ENCODE measurements around the gene RFX4.

RFX4 gene

GRCh38 chr12:106692896-106693820, 110.4 kb downstream of the RFX4 start:
- no peaks in the 10 kb centered on the region for H3K4me1 Mint-ChIP-seq (ENCODE audit: low read depth in 2 of 2)
- peaks cover 0 to 8% of the 10 kb centered on the region in 2 donors for H3K27me3 Mint-ChIP-seq
- no peaks in the 10 kb centered on the region for H3K9me3 Mint-ChIP-seq
- DNase-seq (no peak), ATAC-seq (replicated peaks) (no peak)
- no peak overlapping the region for H3K4me3 Mint-ChIP-seq
- no peak overlapping the region for H3K27ac Mint-ChIP-seq
- no peaks in the 10 kb centered on the region for H3K36me3 Mint-ChIP-seq (ENCODE audit: insufficient read depth)

DNA sequence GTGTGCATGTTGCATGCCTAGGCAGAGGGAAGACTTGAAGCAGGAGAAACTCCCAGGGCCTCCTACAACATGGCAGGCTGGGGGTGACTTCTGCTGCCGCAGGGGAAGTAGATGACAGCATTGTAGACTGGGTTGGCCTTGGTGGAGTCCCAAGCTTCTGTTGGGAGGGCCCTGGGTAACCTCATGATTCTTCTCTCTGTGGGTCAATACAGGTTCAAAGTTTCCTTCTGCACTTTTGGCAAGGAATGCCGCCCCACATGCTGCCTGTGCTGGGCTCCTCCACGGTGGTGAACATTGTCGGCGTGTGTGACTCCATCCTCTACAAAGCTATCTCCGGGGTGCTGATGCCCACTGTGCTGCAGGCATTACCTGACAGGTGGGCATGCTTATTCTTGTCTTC, 113.3 kb downstream of the RFX4 start:
- Mint-ChIP-seq H3K4me1 (ENCODE audit: low read depth in 2 of 2) (no peaks in the 10 kb centered on the region), H3K36me3 (ENCODE audit: insufficient read depth) (no peaks in the 10 kb centered on the region), H3K4me3 (no peak overlapping the region), H3K9me3 (peaks cover 0 to 12% of the 10 kb centered on the region in 2 donors), H3K27ac (no peak overlapping the region), H3K27me3 (peaks cover 0 to 8% of the 10 kb centered on the region in 2 donors)
- no peak for DNase-seq
- ATAC-seq (replicated peaks), result no peak

DNA sequence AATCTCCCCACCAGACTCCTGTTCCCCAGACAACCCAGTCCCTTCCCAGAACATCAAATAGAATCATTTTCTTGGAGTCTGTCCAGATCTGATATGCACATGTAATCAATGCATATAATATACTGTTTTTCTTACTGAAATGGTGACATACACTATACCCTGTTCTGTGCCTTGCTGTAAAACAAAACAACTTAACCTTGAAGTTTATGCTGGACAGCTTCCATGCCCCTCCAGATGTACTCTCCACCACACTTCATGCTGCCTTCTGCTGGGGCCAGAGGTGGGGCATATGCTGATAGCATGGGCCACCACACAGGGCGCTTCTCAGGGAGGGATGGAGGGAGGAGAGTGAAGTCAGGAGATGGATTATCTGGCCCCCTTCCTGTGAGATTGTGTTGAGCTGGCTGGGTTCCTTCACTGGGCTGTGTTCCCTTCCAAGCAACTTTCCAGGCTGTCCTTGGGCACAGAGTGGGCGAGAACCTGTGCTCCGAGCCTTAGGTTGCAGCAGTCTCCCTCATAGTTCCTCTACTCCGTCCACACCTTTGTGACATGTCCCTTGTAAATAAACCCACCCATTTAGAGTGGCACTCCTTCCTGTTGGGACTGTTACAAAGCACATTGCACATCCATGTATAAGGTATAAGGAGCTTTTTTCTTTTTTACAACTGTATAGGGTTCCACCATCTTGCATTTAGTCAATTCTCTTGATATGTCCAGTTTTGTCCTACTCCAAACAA, 114.0 kb downstream of the RFX4 start:
- Mint-ChIP-seq H3K27me3 (peaks cover 5 to 8% of the 10 kb centered on the region in 2 donors), H3K4me3 (no peak overlapping the region), H3K4me1 (ENCODE audit: low read depth in 2 of 2) (no peaks in the 10 kb centered on the region), H3K9me3 (peaks cover 2 to 18% of the 10 kb centered on the region in 2 donors), H3K27ac (no peak overlapping the region), H3K36me3 (ENCODE audit: insufficient read depth) (no peaks in the 10 kb centered on the region)
- DNase-seq (no peak), ATAC-seq (replicated peaks) (no peak)

- Mint-ChIP-seq H3K36me3 (ENCODE audit: insufficient read depth) (no peaks in the 10 kb centered on the region), H3K4me3 (no peak overlapping the region), H3K27ac (no peak overlapping the region), H3K4me1 (ENCODE audit: low read depth in 2 of 2) (no peaks in the 10 kb centered on the region), H3K9me3 (peaks cover 2 to 15% of the 10 kb centered on the region in 2 donors), H3K27me3 (peaks cover 0 to 5% of the 10 kb centered on the region in 2 donors)
- ATAC-seq (replicated peaks), result no peak
- no peak for DNase-seq
Observed at GRCh38 chr12:106704081-106704480, 121.3 kb downstream of the RFX4 start.

DNA sequence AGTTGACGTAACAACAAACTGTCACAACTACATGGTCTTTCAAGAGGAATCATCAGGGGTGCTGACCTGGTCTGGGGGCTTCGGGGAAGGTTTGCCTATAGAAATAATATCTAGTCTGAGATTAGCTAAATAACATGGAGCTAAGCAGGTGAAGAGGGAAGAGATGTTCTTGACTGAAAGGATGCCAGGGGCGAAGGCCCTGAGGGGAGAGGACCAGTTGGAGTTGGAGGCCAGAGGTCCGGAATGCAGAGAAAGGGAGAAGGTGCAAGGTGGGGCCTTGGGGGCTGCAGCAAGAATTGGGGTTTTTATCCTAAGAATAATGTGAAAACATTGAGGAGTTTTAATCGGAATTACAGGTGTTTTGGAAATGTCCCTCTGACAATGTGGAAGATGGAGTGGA, 123.2 kb downstream of the RFX4 start:
- H3K36me3 Mint-ChIP-seq (ENCODE audit: insufficient read depth), result no peaks in the 10 kb centered on the region
- ATAC-seq (replicated peaks), result no peak
- H3K4me1 Mint-ChIP-seq (ENCODE audit: low read depth in 2 of 2), result no peaks in the 10 kb centered on the region
- DNase-seq, result no peak
- H3K27ac Mint-ChIP-seq, result no peak overlapping the region
- peaks cover 2 to 7% of the 10 kb centered on the region in 2 donors for H3K9me3 Mint-ChIP-seq
- H3K27me3 Mint-ChIP-seq, result peaks cover 0 to 5% of the 10 kb centered on the region in 2 donors
- no peak overlapping the region for H3K4me3 Mint-ChIP-seq

DNA sequence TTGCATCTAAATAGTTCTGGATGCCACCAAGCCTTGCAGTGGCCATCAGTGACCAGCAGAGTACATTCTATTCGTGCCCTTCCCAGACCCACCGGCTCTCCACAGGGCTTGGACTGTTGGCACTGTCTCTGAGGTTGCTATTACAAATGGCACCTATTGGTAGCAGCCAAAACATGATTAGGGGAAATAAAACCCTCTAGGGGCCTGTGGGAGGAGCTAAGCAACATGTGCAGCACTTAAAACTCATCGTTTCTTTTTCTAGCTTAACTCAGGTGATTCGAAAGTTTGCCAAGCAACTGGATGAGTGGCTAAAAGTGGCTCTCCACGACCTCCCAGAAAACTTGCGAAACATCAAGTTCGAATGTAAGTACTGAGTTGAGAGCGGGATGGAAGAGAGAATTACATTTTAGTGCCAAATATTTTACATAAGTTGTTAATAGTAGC, 126.3 kb downstream of the RFX4 start:
- DNase-seq (no peak), ATAC-seq (replicated peaks) (no peak)
- Mint-ChIP-seq H3K27me3 (peaks cover 9 to 12% of the 10 kb centered on the region in 2 donors), H3K9me3 (no peaks in the 10 kb centered on the region), H3K4me3 (no peak overlapping the region), H3K27ac (no peak overlapping the region), H3K36me3 (ENCODE audit: insufficient read depth) (no peaks in the 10 kb centered on the region), H3K4me1 (ENCODE audit: low read depth in 2 of 2) (peaks cover 0 to 1% of the 10 kb centered on the region in 2 donors)

DNA sequence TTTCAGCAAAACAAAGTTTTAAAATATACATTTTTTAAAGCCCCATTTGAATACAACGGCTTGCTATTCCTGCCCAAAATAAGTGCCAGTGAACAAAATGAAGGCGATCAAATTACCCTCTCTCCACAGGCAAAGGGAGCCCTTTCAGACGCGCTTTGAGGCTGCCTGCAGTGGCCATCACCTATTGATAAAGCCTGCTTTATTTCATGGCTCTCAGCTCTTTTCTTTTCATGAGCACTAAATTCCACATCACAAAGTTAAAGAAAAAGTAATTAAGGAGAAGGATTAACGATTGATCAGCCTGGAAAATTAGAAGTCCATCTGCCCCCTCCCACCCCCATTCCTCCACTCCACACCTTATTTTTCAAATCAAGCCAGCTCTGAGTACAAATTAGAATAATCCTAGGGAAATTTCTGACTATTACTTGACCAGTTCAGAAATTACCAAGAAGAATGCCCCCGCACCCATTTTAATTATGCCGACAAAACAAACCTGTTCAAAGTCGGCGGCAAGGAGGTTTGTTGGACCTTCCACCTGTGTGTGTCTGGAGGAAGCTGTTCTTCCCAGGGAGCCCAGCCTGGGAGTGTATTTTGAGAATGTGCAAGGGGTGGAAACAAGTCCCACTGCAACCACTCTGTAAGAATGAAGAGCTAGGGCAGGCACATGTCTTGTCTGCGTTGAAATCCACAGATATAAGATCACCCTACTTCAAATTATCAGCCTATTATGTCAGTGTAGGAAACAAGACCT, 127.5 kb downstream of the RFX4 start:
- Mint-ChIP-seq H3K36me3 (ENCODE audit: insufficient read depth) (no peaks in the 10 kb centered on the region), H3K27me3 (peaks cover 9 to 12% of the 10 kb centered on the region in 2 donors), H3K4me1 (ENCODE audit: low read depth in 2 of 2) (peaks cover 0 to 1% of the 10 kb centered on the region in 2 donors), H3K9me3 (no peaks in the 10 kb centered on the region), H3K27ac (no peak overlapping the region), H3K4me3 (no peak overlapping the region)
- no peak for ATAC-seq (replicated peaks)
- no peak for DNase-seq

GRCh38 chr12:106711316-106711715, 128.5 kb downstream of the RFX4 start:
- DNase-seq (no peak), ATAC-seq (replicated peaks) (no peak)
- Mint-ChIP-seq H3K4me1 (ENCODE audit: low read depth in 2 of 2) (peaks cover 0 to 1% of the 10 kb centered on the region in 2 donors), H3K36me3 (ENCODE audit: insufficient read depth) (no peaks in the 10 kb centered on the region), H3K4me3 (no peak overlapping the region), H3K27me3 (peaks cover 9 to 12% of the 10 kb centered on the region in 2 donors), H3K9me3 (no peaks in the 10 kb centered on the region), H3K27ac (no peak overlapping the region)

DNA sequence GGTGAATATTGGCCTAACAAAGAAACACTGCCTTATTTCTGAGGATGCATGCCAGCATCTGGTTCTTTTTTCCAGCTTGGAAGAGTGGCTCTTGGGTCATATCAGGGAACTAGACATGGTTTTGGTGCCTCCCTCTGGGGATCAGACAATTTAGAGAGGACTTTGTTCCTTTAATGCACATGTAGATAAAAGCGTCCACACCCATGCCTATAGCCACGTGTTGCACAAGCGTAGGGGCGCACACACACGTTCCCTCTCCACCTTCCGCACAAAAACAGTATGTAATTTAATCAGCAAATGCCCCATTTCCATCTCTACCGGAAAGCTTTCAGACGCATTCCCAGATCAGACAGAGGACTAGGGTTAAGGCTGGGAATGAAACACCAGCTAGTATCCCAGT, 130.0 kb downstream of the RFX4 start:
- Mint-ChIP-seq H3K9me3 (no peaks in the 10 kb centered on the region), H3K27me3 (peaks cover 9 to 12% of the 10 kb centered on the region in 2 donors)
- DNase-seq, result no peak

GRCh38 chr12:106714926-106715325, 132.1 kb downstream of the RFX4 start:
- ATAC-seq (replicated peaks), result no peak
- no peak overlapping the region for H3K27ac Mint-ChIP-seq

More for the DNA sequence above, 130.0 kb downstream of the RFX4 start:
- no peak for ATAC-seq (replicated peaks)
- Mint-ChIP-seq H3K4me3 (no peak overlapping the region), H3K4me1 (ENCODE audit: low read depth in 2 of 2) (peaks cover 0 to 1% of the 10 kb centered on the region in 2 donors), H3K36me3 (ENCODE audit: insufficient read depth) (no peaks in the 10 kb centered on the region), H3K27ac (no peak overlapping the region)

GRCh38 chr12:106715582-106715981, 132.8 kb downstream of the RFX4 start:
- Mint-ChIP-seq H3K9me3 (no peaks in the 10 kb centered on the region), H3K27me3 (peaks cover 12 to 16% of the 10 kb centered on the region in 2 donors), H3K4me1 (ENCODE audit: low read depth in 2 of 2) (peaks cover 0 to 1% of the 10 kb centered on the region in 2 donors), H3K27ac (no peak overlapping the region), H3K4me3 (no peak overlapping the region), H3K36me3 (ENCODE audit: insufficient read depth) (no peaks in the 10 kb centered on the region)
- no peak for DNase-seq
- no peak for ATAC-seq (replicated peaks)

More at GRCh38 chr12:106714926-106715325, 132.1 kb downstream of the RFX4 start:
- no peak overlapping the region for H3K4me3 Mint-ChIP-seq
- DNase-seq, result no peak
- H3K27me3 Mint-ChIP-seq, result peaks cover 12 to 16% of the 10 kb centered on the region in 2 donors
- no peaks in the 10 kb centered on the region for H3K9me3 Mint-ChIP-seq
- peaks cover 0 to 1% of the 10 kb centered on the region in 2 donors for H3K4me1 Mint-ChIP-seq (ENCODE audit: low read depth in 2 of 2)
- no peaks in the 10 kb centered on the region for H3K36me3 Mint-ChIP-seq (ENCODE audit: insufficient read depth)

- H3K4me3 Mint-ChIP-seq, result no peak overlapping the region
- H3K27me3 Mint-ChIP-seq, result peaks cover 12 to 17% of the 10 kb centered on the region in 2 donors
- DNase-seq, result no peak
- H3K36me3 Mint-ChIP-seq (ENCODE audit: insufficient read depth), result no peaks in the 10 kb centered on the region
- peaks cover 0 to 2% of the 10 kb centered on the region in 2 donors for H3K4me1 Mint-ChIP-seq (ENCODE audit: low read depth in 2 of 2)
- no peak for ATAC-seq (replicated peaks)
- H3K27ac Mint-ChIP-seq, result no peak overlapping the region
- no peaks in the 10 kb centered on the region for H3K9me3 Mint-ChIP-seq
Observed at GRCh38 chr12:106717673-106718072, 134.9 kb downstream of the RFX4 start.

DNA sequence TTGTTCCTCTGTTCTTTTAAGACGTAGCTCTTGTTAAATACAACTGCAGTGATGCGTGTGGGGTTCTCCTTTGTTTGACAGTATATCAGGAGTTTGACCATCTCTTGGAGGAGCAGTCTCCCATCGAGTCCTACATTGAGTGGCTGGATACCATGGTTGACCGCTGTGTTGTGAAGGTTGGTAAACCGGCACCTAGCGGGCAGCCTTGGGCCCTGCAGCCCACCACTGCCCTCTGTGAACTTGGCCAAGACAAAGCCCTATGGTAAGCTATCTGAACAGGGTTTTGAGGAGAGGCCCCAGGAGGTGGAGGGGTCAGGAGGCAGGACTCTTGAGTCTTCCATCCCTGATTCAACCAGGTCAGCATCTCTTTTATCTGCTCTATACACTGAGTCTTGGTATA, 137.1 kb downstream of the RFX4 start:
- DNase-seq, result no peak

More for the DNA sequence above, 137.1 kb downstream of the RFX4 start:
- Mint-ChIP-seq H3K9me3 (no peaks in the 10 kb centered on the region), H3K4me3 (no peak overlapping the region), H3K27ac (no peak overlapping the region), H3K27me3 (peaks cover 6 to 13% of the 10 kb centered on the region in 2 donors), H3K36me3 (ENCODE audit: insufficient read depth) (no peaks in the 10 kb centered on the region), H3K4me1 (ENCODE audit: low read depth in 2 of 2) (peaks cover 0 to 2% of the 10 kb centered on the region in 2 donors)
- ATAC-seq (replicated peaks), result no peak

Measured in effector memory CD8-positive, alpha-beta T cell (primary cell).